Activated CD4-positive, alpha-beta T cell treated with anti-CD3 and anti-CD28 coated beads, Interleukin-2, amount 50 U/mL, for 48 hours (primary cell): ENCODE results near the gene RCAN3.
A peak's percentile ranks its signal among the peaks of the same experiment; 100 is the strongest.
"Not testable (repeated sequence)": the region's sequence is repeated elsewhere in the genome, so short reads cannot be mapped to it uniquely, and the experiment has no call there.

Experiments
- DNase-seq, 2 experiments: peaks; one replicate each; pipeline ENCODE4 v3.0.0-alpha.2; 2020

Gene RCAN3

GRCh38 chr1:24515671-24516209 lies 13.1 kb downstream of the RCAN3 start:
- not testable (repeated sequence) for DNase-seq

- no peak for DNase-seq
Measured at GRCh38 chr1:24516506-24516905, 13.9 kb downstream of the RCAN3 start.

- no peak for DNase-seq
Measured at GRCh38 chr1:24517898-24518297, 15.3 kb downstream of the RCAN3 start.

GRCh38 chr1:24520282-24520681 lies 17.6 kb downstream of the RCAN3 start:
- DNase-seq = not testable (repeated sequence)

GRCh38 chr1:24525606-24526005 lies 23.0 kb downstream of the RCAN3 start:
- DNase-seq = no peak

- no peak for DNase-seq
Measured at GRCh38 chr1:24526045-24526444, 23.4 kb downstream of the RCAN3 start.

GRCh38 chr1:24526940-24527542 lies 24.4 kb downstream of the RCAN3 start:
- DNase-seq = peak; percentile 49 to 64

GRCh38 chr1:24528744-24529143 lies 26.1 kb downstream of the RCAN3 start:
- no peak for DNase-seq

- DNase-seq = not testable (repeated sequence)
Measured at GRCh38 chr1:24529292-24529691, 26.7 kb downstream of the RCAN3 start.

GRCh38 chr1:24535021-24535424 lies 32.4 kb downstream of the RCAN3 start:
- peak; percentile 70 to 76 for DNase-seq

- no peak for DNase-seq
Measured at GRCh38 chr1:24535778-24536177, 33.1 kb downstream of the RCAN3 start.

GRCh38 chr1:24536391-24536840 lies 33.8 kb downstream of the RCAN3 start:
- peak; percentile 66 to 75 for DNase-seq

- peak in 1 of 2 experiments; percentile 56 for DNase-seq
Measured at GRCh38 chr1:24540051-24540905, 37.6 kb downstream of the RCAN3 start.

- peak; percentile 24 to 40 for DNase-seq
Measured at GRCh38 chr1:24540906-24541710, 38.5 kb downstream of the RCAN3 start.

GRCh38 chr1:24541711-24542346 lies 39.2 kb downstream of the RCAN3 start:
- peak; percentile 46 to 58 for DNase-seq

GRCh38 chr1:24544239-24544638 lies 41.6 kb downstream of the RCAN3 start:
- DNase-seq = no peak

GRCh38 chr1:24545662-24546061 lies 43.0 kb downstream of the RCAN3 start:
- DNase-seq = no peak

- no peak for DNase-seq
Measured at GRCh38 chr1:24547195-24547594, 44.6 kb downstream of the RCAN3 start.

GRCh38 chr1:24548070-24548469 lies 45.4 kb downstream of the RCAN3 start:
- no peak for DNase-seq

- not testable (repeated sequence) for DNase-seq
Measured at GRCh38 chr1:24549210-24549609, 46.6 kb downstream of the RCAN3 start.

- DNase-seq = no peak
Measured at GRCh38 chr1:24551290-24551959, 48.8 kb downstream of the RCAN3 start.
